Right renal pelvis (tissue), 4 donors: ENCODE data around the gene RPTOR. TPM values are rescaled to one million over a fixed set of nuclear protein-coding genes. Genes with fewer than 3 reads are reported as not detected.
"Not testable (repeated sequence)": the region's sequence is repeated elsewhere in the genome, so short reads cannot be mapped to it uniquely, and the experiment has no call there.

Experiments
- DNase-seq, 4 donors: peaks; one replicate each; pipeline ENCODE4 v3.0.0-alpha.2; 2013; ENCODE audit warnings: low read depth in 4 of 4, low spot score in 3 of 4, missing footprints in 1 of 4
- polyA plus RNA-seq, 4 donors: library from polyadenylated mRNA; unstranded; fragments of 120-200 nt; gene quantifications; one replicate each; pipeline ENCODE4 v1.2.1, GENCODE V29; 2013; ENCODE audit not compliant: insufficient read length in 4 of 4

The RPTOR gene
- polyA plus RNA-seq, 4 donors: 17.1 to 21.9 (median 19.5) TPM

DNA sequence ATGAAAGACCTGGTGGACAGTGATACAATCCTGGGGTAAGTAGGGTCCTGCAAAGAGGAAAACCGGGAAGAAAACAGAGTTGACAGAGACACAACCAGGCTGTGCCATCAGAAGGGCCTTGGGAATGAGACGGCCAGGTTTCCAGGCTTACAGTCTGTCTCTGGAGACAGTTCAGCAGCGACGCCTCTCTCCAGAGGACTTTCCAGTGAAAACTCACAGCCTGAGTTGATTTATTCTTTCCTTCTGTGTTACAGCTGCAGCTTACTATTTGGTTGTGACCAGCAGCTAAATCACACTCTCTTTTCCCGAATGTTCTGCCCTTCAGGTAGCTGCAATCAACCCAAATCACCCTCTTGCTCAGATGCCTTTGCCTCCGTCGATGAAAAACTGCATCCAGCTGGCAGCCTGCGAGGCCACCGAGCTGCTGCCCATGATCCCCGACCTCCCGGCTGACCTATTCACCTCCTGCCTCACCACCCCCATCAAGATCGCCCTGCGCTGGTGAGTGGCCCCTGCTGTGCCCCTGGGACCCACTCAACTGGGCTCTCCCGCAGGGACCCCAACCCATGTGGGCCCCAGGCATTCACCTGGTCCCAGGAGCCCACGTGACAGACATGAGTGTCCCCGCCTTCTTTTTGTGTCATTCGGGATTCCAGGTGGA is 209.2 kb downstream of the RPTOR start:
- no peak for DNase-seq

DNA sequence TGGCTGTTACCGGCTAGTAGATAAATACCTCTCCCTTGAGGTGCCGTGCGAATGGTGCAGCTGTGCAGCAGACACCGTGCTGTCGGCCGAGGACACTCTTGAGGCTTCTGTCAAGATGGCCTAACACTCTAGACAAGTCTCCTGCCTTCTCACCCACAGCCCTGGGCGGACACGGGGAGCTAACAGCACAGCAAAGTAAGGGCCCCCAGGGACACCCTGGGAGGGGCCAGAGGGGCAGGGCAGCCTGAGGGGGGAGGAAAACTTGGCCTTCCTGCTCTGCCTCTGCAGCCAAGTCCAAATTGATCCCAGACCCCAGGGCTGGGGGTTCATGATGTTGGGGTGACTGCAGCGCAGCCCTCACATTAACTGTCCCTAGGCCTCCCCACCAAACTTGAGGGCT is 210.2 kb downstream of the RPTOR start:
- DNase-seq: no peak

DNA sequence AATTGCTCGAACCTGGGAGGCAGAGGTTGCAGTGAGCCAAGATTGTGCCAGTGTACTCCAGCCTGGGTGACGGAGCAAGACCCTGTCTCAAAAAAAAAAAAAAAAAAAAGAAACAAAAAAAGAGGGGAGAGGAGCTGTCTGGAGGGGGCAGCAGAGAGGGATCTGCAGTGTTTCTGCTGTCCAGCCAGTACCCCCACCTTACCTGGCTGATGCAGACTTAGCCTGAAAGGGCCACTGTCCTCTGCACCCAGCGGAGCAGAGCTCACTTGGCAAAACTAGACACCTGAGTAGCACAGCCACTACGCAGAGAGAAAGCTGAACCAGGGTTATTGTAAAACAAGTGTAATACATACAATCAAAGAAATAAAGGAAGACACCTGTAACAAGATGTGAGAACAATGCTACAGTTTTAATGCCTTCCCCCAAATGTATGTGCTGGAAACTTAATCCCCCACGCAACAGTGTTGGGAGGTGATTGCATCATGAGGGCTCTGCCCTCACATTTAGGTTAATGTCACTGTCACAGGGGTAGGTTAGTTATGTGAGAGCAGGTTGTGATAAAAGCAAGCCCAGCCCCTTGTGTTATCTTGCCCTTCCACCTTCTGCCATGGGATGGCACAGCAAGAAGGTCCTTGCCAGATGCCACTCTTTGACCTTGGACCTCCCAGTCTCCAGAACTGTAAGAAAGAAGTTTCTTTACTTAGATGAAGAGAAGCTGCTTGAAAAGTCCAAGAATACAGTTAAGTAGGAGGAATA is 211.2 kb downstream of the RPTOR start:
- no peak for DNase-seq

DNA sequence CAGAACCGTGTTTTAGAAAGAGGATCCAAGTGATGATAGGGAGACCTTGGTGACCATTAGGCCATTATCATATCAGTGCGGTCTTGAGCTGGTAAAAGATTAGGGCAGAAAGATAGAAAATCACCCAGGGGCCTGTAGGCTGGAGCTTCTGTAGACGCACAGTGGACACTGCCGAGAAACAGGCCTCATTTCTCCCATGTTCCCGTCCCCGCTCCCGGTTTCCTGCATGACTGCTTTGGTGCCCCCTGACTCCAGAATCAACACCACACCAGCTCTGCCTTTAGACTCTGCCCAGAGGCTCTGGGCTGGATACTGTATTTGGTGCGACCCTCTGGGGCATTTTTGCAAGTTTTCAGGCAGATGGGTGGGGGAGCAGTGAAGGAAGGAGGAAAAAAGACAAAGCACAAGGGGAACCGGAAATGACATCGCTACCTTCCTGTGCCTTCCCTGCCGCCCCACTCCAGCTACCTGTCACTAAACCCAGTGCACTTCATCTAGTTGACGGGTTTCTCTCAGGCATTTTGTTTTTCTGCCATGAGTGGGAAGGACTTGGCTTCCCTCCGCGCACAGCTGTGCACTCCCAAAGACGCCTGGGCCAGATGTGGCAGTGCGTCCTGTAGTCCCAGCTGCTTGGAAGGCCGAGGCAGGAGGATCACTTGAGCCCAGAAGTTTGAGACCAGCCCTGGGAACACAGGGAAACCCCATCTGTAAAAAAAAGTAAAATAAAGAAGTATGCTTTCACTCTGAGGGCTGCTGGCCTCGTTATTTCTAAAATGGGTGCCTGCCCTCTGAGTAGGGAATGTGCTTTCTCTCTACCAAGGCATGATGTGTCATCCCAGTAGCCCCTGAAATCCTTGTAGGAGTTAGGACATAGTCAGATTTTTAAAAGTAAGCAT is 214.1 kb downstream of the RPTOR start:
- DNase-seq: no peak

DNA sequence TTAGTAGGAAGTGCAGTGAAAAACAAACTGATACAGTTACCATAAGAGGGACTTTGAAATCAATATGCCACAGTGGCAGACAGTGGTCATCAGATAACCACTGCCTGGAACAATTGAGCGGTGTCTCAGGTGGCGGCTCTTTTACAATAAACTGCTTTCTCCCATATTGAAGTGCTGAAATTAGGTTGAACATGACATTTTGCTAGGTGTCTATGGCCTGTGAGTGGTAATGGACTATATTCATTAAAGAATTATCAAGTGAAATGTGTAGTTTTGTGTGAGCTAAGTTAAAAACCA is 214.7 kb downstream of the RPTOR start:
- no peak for DNase-seq

DNA sequence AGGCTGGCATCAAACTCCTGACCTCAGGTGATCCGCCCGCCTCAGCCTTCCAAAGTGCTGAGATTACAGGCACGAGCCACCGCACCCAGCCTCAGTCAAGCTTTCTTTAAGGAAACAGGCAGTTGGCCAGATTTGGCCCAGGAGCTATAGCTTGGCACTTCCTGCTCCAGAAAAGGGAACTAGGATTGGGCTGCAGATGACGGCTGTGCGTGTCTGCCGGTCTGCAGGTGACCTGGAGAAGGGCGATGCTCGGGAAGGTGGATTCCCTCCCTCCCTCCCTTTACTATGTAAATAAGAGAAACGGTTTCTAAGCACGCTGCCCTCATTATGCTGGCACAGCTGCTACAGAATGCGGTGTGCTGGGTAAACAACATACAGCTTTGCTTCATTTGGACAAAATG is 215.9 kb downstream of the RPTOR start:
- no peak for DNase-seq

DNA sequence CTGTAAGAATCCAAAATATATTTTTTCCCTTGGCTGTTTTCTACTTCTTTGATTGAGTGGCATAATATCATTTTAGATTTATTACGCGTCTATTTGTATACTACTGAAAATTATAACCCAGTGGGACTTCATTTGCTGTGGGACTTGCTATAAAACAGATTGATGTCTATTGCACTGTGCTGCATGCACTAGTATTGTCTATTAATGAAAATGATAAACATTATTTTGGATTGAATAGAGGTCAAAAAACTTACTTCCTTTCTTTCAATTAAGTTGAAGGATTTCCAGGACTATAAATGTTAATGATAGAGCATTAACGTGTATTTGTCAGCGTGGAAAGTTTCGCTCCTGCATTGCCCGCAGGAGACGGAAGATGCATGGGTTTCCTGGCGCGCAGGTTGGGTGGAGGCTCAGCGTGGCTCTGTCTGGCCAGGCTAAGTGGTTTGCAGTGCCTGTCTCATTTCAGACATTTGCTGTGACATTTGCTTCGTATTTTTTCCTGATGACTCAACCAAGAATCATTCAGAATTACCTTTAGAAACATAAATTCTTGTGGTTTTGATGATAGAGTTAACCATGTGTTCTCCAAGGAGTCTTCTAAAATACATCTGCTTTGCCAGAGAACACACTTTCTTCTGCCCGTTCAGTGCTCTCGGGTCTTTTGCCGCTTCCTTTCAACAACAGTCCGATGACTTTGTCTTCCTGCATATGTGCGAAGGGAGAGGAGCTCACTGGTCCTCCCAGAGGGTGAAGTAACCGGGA is 216.7 kb downstream of the RPTOR start:
- no peak for DNase-seq

DNA sequence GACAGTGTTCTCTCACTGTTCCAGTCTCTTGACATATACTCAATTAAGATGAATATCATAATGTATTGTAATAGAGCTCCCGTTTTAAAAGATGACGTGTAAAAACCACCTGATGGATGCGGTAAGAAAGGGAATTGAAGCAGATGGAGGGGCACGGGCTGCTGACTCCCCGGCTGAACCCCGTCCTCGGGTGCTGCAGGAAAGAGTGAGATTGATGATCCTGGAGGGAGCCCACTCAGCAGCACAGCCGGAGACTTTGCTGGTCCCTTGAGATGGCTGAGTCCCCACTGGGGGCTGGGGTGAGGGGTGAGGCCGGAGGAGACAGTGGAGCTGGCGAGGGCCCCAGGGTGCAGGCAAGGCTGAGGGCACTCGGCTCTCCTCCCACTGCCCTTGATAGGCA is 217.4 kb downstream of the RPTOR start:
- no peak for DNase-seq

DNA sequence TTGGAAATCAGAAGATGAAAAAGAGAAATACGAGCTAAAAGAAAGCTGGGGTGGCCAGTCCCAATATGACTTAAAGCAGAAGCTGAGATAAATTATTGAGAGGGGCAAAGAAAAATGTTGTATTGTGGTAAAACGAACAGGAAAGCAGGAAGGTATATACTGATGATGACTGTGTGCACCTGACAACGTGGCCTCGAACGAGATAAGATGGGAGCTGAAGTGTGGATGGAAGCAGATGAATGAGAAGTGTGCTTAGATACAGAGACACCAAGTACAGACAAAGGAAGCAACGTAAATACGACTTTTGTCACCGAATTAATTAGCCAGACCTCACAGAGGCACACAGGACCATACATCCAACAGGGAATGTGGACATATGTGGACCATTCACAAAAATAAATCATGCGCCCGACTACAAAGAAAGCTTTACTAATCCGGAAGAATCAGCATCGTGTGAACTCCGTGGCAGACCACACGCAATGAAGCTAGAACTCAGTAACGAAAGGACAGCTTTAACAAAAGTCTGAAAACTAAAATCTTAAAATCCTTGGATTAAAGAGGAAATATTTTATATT is 218.7 kb downstream of the RPTOR start:
- DNase-seq: no peak

DNA sequence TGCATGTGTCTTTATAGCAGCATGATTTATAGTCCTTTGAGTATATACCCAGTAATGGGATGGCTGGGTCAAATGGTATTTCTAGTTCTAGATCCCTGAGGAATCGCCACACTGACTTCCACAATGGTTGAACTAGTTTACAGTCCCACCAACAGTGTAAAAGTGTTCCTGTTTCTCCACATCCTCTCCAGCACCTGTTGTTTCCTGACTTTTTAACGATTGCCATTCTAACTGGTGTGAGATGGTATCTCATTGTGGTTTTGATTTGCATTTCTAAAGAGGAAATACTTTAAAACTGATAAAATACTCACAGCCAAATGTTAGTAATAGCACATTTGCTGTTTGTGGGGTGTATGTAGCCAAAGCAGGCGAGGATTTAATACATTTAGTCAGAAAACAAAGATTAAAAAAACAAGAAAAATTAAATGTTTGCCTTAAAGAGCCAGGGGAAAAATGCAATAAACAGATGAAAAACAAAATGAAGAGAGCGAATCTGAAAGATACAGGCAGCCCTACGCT is 220.0 kb downstream of the RPTOR start:
- not testable (repeated sequence) for DNase-seq

DNA sequence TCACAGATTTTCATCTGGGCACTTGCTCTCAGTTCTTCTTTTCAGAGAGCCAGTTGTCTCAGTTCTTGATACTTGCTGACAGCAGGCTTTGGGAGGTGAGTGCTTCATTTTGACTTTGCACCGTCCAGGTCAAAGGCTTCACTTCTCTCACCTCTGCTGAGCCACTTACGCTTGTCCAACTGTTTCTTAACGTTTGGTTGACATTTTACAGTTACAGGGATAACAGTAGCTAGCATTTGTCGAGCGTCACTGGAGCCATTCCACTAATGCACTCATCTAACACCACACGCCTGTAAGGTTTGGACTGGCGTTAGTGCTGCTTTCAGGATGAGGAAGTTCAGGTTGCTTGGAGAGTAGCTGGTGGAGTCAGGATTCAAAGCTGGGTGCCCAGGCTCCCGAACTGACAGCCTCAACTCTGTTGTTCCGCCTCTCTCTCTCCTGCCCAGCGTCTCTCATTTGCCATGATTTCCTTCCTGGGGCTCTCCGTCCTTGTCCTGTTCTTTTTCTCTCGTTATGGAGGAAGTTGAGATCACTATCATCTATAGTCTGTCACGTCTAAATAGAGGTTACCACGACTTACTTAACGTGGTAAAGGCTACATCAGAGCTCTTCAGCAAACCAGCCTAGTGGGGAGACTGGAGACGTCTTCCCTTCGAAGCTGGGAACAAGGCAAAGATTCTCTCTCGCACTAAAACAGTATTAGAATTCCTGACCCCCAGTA is 220.8 kb downstream of the RPTOR start:
- DNase-seq: no peak

DNA sequence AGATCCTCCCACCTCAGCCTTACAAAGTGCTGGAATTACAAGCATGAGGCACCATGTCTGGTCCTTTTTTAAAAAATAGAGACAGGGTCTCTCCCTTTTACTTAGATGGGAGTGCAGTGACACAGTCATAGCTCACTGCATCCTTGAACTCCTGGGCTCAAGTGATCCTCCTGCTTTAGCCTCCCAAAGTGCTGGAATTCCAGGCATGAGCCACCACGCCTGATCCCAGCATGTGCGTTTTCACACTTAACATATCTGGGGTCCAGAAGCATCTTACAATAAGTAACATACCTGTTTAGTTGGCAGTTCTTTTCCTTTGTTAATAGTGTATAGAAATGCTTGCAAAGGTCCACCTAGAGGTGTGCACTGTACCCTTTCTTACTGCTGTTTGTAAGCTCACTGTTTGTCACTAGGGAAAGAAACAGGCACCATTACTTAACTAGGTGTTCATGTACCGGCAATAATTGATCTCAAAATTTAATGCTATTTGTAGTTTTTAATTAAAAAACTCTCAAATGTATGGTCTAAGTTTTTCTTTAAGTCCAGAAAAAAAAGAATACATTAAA is 221.7 kb downstream of the RPTOR start:
- DNase-seq: no peak

DNA sequence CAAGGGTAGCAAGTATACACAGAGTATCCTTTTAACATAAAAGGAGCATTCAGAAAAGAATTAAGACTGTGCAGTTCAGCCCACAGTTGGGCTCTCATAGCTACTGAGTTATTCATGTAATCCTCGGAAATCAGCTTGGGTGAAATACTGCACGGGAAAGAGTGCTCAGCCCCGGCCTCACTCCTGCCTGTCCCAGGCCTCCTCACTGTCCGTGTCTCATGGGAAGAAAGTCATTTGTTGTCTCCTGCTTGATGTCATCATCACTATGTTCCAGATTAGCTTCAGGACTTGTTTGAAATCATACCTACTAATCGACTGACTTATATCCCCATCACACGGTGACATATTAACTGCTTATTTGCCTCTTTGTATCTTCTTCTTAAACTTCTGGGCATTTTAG is 223.8 kb downstream of the RPTOR start:
- no peak for DNase-seq

DNA sequence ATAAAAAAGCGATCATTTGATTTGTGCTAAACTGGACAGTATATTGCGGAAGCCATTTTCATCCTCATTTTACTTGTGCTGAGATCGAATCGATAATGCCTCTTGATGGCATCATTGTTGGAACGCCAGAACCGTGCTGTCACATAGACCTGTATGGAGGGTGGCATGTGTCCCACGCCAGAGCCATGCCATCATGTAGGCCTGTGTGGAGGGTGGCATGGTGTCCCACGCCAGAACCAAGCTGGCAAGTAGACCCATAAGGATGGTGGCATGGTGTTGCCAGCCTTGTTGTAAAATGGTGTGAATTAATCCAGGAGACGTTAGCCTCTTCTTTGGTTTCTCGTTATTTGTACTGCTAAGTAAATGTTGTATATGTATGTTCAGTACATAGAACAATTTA is 224.3 kb downstream of the RPTOR start:
- no peak for DNase-seq

DNA sequence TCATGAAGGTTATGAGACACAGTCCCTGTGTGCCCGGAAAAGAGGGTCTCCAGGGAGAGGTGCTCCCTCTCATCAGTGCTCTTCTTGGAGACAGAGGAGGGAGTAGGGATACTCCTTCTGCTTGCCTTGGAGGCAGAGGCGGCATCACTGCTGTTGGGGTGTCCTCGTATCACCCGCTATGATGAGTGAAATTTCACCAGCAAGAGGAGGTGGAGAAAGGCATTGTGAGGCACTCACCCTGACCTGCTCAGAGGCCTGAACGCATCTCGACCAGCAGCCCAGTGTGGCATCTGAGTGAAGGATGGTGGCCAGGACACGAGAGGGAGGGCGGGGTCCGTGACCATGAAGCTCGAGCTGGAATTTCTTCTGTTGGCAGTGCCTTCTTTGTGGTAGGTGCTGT is 224.9 kb downstream of the RPTOR start:
- DNase-seq: no peak

DNA sequence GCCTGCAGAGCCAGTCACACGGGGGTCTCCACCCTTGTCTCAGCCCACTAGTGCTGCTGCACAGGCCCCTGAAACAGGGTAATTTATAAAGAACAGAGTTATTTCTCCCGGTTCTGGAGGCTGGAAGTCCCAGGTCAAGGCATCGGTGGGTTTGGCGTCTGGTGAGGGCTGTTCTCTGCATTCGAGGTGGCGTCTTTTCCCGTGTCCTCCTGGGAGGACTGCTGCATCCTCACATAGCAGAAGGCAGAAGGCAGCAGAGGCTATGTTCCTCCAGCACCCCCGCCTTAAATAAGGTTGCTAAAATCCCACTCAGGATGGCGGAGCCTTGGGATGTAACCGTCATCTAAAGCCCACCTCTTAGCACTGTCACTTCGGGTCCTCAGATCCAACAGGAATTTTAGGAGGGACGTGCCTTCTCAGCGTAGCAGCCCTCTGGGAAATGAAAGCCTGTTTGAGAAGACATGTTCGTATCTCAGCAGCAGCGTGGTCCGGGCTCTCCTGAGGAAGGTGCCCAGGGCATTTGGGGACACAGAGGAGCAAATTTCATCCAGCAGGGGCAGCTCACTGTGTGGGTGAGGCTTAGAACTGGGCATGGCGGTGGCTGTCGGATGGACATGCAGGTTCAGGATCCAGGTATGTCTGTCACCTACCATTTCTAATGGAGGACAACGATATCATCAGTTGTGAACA is 225.4 kb downstream of the RPTOR start:
- DNase-seq: no peak

DNA sequence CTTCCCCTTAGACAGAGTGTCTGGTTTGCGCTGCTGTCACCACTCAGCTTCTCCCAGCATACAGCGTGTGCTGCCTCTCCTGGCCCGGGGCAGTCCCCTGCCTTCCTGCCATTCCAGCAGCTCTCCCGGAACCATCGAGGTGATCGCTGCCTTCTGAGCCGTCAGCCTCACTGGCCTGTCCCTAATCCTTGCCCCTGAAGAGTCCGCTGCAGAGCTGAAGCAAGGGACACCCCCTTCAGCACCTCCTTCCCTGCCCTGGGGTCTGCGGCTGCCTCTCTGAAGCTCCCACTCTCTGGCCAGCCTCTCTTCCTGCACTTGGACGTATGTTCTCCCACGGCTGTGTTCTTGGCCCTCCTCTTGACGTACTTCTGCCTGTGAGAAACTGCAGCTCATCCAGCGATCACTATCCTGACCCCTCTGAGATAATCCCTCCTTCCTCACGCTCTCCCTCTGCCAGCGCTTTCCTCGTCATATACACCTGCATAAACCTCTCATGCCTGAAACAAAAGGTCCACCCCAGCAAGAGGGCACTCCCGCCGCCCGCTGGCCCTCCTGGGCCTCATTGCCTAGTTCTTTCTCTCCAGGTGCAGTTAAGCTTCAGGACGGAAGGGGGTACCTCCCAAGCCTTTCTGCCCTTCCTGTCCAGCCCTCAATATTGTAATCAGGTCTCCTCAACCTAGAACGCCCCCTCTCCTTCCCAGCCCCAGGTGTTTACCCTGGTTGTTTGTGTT is 226.4 kb downstream of the RPTOR start:
- no peak for DNase-seq

DNA sequence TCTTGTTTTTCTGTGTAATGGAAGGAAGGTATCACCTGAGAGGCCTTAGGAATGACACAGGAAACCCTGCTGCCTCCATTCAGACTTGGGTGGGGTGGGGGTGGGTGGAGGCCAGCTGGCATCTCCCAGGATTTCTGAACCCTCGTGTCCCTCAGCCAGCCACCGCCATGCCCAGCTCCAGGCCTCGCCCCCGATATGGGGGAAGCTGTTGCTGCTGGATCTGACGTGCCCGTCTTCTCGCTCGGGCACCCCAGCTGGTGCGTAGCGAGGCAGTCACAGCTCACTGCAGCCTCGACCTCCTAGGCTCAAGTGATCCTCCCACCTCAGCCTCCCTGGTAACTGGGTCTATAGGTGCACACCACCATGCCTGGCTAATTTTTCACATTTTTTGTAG is 227.0 kb downstream of the RPTOR start:
- no peak for DNase-seq
